Prostate gland (tissue), 2 donors: Measurements from ENCODE around the gene FANCI.

Experiments used
- CTCF ChIP-seq, 4 experiments: fragments of 200-600 bp in 2 of 4; fragments of 450-650 bp in 2 of 4; sonication (generic) in 2 of 4; IDR thresholded peaks; 1 replicate in 3 of 4; 2 replicates in 1 of 4; pipeline ENCODE4 v1.5.1; 2016 to 2019; ENCODE audit warnings: antibody characterized with exemption in 4 of 4, mild to moderate bottlenecking in 2 of 4, moderate library complexity in 2 of 4
- POLR2A ChIP-seq: fragments of 450-650 bp; IDR thresholded peaks from one replicate; pipeline ENCODE4 v1.6.1; 2016; ENCODE audit warnings: antibody characterized with exemption, mild to moderate bottlenecking

DNA sequence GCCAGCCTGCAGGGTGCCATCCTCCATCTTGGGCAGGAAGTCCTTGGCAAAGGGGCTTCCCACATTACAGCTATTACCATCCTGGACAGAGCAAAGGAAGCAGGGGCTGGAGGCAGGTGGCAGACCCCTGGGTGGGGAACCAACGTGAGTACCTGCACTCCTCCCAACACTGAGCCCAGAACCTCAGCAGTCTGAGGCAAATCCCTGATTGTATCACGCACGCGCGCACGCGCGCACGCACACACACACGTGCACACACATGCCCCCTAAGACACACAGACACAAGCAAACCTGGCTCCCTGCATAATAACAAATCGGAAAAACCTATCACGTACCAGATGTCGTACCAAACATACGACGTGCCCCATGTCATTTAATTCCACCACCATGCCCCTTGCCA is 79.0 kb downstream of the FANCI start:
- TF ChIP-seq CTCF (IDR thresholded peaks at IDR 0.05) (no peak), POLR2A (no peak)
